Ishikawa (cell line): ENCODE measurements around the gene CCDC47.

ENCODE experiments used
- CEBPB ChIP-seq: IDR thresholded peaks from 2 replicates; pipeline ENCODE4 v1.6.1; 2012
- EGR1 ChIP-seq: IDR thresholded peaks from 2 replicates; pipeline ENCODE4 v1.6.1; 2012
- REST ChIP-seq: IDR thresholded peaks from 2 replicates; pipeline ENCODE4 v1.6.1; 2012; ENCODE audit warnings: low read depth, mild to moderate bottlenecking
- TAF1 ChIP-seq: IDR thresholded peaks from 2 replicates; pipeline ENCODE4 v1.6.1; 2012; ENCODE audit warnings: low read depth, mild to moderate bottlenecking

- TF ChIP-seq REST: no peak
- no peak for TF ChIP-seq EGR1
- no peak for TF ChIP-seq CEBPB
- no peak for TF ChIP-seq TAF1
These were observed 71.3 kb downstream of the CCDC47 start for GRCh38 chr17:63701868-63702720.
